Endometrial microvascular endothelial cells (primary cell): ENCODE results near the gene TP53TG3D. TPM values are rescaled to one million over a fixed set of nuclear protein-coding genes. Genes with fewer than 3 reads are reported as not detected.
"Not testable (repeated sequence)": the region's sequence is repeated elsewhere in the genome, so short reads cannot be mapped to it uniquely, and the experiment has no call there.

Experiments
- in situ Hi-C: cut with HindIII; loops from 2 replicates; pipeline ENCODE4 v1.10.0; 2017; ENCODE audit warnings: low sequenced_read_pairs, low pct_unique_long_range_greater_than_20kb; ENCODE audit errors: inconsistent ontology term
- total RNA-seq: library from RNA; depleted of rRNA; stranded (reverse); fragments of >200 nt; gene quantifications from one replicate; pipeline ENCODE4 v1.2.3, GENCODE V29; 2015; ENCODE audit errors: inconsistent ontology term

The TP53TG3D gene, protein sequence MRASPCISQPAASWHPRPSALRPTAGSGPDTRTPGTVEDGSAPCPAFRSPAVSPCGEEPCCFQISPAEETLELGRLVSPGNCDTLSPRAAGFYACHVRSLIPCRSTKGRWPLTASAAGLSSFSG
- total RNA-seq, result not detected

DNA sequence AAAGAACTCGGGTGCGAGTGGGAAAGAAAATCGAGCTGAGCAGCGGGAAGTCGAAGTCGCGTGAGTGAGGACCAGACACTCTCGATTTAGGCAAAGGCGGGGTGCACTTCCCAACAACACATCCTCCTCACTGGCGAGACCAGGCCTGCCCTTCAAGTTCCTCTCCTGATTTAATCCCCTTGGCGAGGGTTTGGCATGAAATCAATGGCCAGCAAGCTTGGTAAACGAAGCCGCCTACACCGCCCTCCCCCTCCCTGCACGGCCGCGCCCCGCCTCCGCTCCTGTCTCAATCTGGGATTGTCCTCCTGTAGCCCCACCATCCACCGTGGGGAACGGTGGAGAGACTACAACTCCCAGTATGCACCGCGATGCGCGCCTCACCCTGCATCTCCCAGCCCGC is at the start of gene TP53TG3D:
TSS of gene TP53TG3D (plus strand) at position 301 of the 400 bp plus-strand sequence. CDS start at position 369, 68 bp downstream.
- in situ Hi-C loops, result not testable (repeated sequence)

DNA sequence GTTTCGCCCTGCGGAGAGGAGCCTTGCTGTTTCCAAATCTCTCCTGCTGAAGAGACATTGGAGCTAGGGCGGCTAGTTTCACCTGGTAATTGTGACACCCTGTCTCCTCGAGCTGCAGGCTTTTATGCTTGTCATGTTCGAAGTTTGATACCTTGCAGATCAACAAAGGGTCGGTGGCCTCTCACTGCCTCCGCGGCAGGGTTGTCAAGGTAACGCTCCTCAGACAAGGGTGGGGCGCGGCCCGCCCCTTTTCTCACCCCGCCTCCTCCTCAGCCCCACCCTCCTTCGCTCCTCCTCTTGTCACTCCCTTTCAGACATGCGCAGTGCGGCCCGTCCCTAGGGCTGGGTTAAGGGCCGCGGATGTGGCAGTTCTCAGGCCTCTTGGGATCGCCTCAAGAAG is 421 bp downstream of the TP53TG3D start:
- in situ Hi-C loops, result not testable (repeated sequence)

DNA sequence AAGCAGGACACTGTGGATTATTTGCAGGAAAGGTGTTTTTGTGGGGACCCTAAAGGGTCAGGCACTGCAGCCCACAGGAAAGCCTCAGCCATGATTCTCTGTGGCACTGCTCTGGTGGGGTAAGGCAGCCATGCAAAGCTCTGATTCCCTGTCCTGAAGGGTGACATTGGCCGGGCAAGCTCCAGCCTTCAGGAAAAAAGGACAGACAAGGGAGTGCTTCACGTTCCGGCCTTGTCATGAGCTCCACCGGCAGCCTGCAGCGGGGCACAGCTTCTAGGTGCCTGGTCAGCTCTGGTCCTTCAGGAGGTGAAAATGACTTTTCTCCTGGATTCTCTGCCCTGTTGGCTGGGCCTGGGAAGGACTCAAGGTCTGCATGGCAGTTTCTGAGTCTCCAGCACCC is 8.4 kb downstream of the TP53TG3D start:
- in situ Hi-C loops, result not testable (repeated sequence)

DNA sequence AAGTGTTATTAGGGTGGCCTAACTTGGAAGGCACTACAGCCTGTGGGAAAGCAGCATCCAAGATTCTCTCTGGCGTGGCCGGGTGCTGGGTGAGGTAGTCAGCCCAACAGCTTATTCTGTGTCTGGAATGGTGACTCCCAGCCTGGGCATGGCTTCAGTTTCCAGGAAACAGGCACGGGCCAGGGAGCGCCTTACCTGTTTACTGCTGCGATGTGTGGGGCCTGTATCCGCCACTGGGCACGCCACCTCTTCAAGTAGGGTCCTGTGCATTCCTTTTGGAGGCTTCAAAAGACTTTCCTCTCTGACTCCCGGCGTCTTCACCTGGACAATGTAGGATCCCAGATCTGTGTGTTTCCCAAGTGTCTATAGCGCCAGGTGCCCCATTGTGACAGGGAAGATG is 10.5 kb downstream of the TP53TG3D start:
- in situ Hi-C loops, result not testable (repeated sequence)

DNA sequence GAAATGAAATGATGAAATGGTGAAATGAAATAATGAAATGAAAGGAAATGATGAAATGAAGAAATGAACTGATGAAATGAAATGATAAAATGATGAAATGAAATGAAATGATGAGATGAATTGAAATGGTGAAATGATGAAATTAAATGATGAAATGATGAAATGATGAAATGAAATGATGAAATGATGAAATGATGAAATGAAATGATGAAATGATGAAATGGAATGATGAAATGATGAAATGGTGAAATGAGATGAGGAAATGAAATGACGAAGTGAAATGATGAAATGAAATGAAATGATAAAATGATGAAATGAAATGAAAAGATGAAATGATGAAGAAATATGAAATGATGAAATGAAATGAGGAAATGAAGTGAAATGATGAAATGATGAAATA is 28.8 kb downstream of the TP53TG3D start:
- in situ Hi-C loops, result not testable (repeated sequence)

DNA sequence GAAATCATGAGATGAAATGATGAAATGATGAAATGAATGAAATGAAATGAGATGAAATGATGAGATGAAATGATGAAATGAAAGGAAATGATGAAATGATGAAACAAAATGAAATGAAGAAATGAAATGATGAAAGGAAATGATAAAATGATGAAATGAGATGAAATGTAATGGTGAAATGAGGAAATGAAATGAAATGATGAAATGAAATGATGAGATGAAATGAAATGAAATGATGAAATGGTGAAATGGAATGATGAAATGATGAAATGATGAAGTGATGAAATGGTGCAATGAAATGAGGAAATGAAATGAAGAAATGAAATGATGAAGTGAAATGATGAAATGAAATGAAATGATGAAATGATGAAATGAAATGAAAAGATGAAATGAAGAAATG is 29.9 kb downstream of the TP53TG3D start:
- in situ Hi-C loops, result not testable (repeated sequence)

DNA sequence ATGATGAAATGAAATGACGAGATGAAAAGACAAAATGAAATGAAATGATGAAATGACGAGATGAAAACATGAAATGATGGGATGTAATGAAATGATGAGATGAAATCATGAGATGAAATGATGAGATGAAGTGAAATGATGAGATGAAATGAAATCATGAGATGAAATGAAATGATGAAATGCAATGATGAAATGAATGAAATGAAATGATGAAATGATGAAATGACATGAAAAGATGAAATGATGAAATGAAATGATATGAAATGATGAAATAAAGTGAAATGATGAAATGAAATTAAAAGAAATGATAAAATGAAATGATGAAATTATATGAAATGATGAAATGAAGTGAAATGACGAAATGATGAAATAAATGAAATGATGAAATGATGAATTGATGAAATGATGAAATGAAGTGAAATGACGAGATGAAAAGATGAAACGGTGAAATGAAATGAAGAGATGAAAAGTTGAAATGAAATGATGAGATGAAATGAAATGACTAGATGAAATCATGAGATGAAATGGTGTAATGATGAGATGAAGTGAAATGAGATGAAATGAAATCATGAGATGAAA is 30.9 kb downstream of the TP53TG3D start:
- in situ Hi-C loops, result not testable (repeated sequence)

DNA sequence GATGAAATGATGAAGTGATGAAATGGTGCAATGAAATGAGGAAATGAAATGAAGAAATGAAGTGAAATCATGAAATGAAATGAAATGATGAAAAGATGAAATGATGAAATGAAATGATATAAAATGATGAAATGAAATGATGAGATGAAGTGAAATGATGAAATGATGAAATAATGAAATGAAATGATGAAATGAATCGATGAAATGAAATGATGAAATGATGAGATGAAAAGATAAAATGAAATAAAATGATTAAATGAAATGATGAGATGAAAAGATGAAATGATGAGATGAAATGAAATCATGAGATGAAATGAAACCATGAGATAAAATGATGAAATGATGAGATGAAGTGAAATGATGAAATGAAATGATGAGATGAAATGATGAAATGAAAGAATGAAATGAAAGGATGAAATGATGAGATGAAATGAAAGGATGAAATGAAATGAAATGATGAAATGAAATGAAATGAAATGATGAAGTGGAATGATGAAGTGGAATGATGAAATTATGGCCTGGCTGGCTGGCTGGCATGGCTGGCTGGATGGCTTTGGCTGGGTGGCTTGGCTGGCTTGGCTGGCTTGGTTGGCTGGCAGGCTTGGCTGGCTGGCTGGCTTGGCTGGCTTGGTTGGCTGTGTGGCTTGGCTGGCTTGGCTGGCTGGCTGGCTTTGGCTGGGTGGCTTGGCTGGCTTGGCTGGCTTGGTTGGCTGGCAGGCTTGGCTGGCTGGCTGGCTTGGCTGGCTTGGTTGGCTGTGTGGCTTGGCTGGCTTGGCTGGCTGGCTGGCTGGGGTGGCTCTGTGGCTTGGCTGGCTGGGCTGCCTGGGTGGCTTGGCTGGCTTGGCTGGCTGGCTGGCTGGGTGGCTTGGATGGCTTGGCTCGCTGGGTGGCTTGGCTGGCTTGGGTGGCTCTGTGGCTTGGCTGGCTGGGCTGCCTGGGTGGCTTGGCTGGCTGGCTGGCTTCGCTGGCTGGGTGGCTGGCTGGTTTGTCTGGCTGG is 32.0 kb downstream of the TP53TG3D start:
- in situ Hi-C loops, result not testable (repeated sequence)

DNA sequence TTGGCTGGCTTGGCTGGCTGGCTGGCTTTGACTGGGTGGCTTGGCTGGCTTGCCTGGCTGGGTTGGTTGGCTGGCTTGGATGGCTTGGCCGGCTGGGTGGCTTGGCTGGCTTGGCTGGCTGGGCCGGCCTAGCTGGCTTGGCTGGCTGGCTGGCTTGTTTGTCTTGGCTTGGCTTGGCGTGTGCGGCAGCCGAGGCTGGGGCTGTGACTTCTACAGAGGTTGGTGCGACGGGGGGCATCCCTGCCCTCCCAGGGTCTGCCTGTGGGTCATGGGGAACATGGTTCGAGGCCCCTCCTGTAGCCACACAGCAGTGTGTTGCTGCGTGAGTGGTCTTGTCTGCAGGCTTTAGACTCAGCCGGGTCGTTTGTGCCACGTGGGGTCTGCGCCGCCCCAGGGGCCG is 33.1 kb downstream of the TP53TG3D start:
- in situ Hi-C loops, result not testable (repeated sequence)

DNA sequence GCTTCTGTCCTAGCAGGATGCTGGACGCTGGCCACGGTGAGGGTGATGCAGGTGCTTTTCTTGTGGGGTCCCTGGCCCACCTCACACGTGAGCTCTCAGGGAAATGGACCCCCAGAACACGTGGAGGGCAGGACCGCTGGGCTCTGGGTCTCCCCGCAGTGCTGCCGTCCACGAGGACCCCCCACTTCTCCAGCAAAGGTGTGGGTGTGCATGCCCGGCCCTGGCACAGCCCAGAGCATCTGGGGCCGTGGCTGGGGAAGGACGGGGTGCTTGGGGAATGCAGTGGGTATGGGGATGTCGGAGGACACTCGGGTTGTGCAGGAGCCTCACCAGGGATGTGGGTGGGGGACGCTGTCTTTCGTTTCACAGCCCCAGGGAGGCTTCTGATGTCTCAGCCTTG is 34.7 kb downstream of the TP53TG3D start:
- in situ Hi-C loops, result not testable (repeated sequence)

DNA sequence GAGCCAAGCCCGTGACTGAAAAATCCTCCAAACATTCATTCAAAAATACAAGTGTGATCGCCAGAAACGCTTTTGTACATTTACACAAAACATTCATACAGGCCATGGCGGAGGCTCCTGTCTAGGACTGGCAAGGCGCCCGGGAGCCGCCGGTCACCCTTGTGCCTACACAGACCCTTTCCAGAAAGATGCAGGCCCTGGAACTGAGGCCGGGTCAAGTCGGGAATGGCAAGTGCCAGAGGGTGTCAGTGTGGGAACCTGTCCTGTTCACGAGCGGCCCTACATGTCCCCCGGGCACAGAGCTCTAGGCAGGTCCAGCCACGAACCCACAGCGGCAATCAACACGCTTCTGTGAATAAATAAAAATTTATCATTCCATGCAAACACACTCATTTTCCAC is 36.1 kb downstream of the TP53TG3D start:
- in situ Hi-C loops, result not testable (repeated sequence)

DNA sequence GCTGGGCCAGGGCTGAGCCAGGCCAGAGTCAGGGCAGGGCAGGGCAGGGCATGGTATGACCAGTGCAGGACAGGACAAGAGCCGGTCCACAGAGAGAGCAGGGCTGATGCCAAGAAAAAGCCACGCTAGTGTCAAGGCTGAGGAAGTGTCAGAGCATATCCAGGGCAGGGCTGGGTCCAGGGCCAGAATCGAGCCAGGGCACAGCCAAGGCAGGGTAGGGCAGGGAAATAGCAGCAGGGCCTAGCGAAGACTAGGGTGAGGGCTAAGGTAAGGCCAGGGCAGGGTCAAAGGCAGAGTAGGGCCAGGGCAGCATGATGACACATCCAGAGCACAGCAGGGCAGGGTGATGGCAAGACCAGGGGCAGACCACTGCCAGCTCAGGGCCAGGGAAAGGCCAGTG is 49.7 kb downstream of the TP53TG3D start:
- in situ Hi-C loops, result not testable (repeated sequence)
